Lower leg skin (tissue), 3 donors: ENCODE results near the gene SRCIN1.

Experiments used
- POLR2A ChIP-seq, 2 donors: fragments of 450-650 bp; IDR thresholded peaks; one replicate each; pipeline ENCODE4 v1.6.1; 2016 to 2017; ENCODE audit warnings: antibody characterized with exemption in 2 of 2, mild to moderate bottlenecking in 1 of 2, moderate library complexity in 1 of 2
- TF ChIP-seq, protein P1 (sequence below), 3 donors: fragments of 450-650 bp; IDR thresholded peaks; one replicate each; pipeline ENCODE4 v1.5.1; 2016; ENCODE audit warnings: antibody characterized with exemption in 3 of 3, mild to moderate bottlenecking in 3 of 3, moderate library complexity in 2 of 3

DNA sequence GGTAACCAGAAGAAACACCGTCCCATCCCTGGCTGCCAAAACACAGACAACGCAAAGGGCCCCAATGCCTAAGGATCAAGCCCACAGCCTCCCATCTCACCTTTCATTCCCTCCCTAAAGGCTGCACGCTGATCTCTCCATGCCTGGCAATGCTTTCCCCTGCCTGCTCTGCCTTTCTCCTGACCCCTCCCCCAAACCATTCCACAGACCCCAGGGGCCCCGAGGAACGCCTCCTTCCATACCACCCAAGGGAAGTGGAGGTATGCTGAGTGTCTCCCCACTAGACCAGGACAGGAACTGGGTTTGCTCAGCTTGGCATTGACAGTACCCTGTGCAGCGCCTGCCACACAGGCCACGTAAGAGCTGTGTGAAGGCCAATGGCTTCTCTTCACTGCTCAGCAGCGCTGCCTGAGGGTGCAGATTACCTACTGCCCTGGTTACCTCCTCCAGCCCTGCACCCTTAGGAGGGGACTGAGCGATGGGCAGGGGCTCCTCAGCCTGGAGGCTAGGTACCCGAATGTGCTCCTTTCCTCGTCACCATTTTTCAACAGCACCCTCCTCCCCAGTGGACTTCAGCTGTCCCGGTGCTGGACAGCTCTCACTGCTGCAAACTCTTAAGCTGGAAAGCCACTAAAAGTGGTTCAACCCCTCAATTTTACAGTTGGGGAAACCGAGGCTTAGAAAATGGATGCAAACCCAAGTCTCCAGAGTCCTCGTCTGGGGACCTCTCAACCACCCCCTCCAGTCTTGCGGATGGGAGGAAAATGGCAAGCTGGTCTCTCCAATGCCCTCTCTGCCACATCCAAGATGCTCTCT lies 45.0 kb downstream of the SRCIN1 start:
- TF ChIP-seq, protein P1, sequence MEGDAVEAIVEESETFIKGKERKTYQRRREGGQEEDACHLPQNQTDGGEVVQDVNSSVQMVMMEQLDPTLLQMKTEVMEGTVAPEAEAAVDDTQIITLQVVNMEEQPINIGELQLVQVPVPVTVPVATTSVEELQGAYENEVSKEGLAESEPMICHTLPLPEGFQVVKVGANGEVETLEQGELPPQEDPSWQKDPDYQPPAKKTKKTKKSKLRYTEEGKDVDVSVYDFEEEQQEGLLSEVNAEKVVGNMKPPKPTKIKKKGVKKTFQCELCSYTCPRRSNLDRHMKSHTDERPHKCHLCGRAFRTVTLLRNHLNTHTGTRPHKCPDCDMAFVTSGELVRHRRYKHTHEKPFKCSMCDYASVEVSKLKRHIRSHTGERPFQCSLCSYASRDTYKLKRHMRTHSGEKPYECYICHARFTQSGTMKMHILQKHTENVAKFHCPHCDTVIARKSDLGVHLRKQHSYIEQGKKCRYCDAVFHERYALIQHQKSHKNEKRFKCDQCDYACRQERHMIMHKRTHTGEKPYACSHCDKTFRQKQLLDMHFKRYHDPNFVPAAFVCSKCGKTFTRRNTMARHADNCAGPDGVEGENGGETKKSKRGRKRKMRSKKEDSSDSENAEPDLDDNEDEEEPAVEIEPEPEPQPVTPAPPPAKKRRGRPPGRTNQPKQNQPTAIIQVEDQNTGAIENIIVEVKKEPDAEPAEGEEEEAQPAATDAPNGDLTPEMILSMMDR (IDR thresholded peaks at IDR 0.05): no peak
- TF ChIP-seq POLR2A (IDR thresholded peaks at IDR 0.05): no peak
